C4-2B (cell line): ENCODE results near the gene SARS1.
"Not testable (repeated sequence)": the region's sequence is repeated elsewhere in the genome, so short reads cannot be mapped to it uniquely, and the experiment has no call there.

Experiments
- H3K27ac ChIP-seq: fragments of 450-650 bp; 2 replicates; pipeline ENCODE4 v1.5.1; 2017
- CTCF ChIP-seq: fragments of 450-650 bp; conservative IDR thresholded peaks from 2 replicates; pipeline ENCODE4 v1.5.1; 2017; ENCODE audit warnings: mild to moderate bottlenecking
- ZFX ChIP-seq: fragments of 450-650 bp; IDR thresholded peaks from 2 replicates; pipeline ENCODE4 v1.6.1; 2017

SARS1 gene

GRCh38 chr1:109282497-109282951, 68.8 kb downstream of the SARS1 start:
- H3K27ac ChIP-seq, result peak overlapping the region; percentile 88
- TF ChIP-seq ZFX, result no peak
- no peak for TF ChIP-seq CTCF

GRCh38 chr1:109282952-109283747, 69.4 kb downstream of the SARS1 start, which contains the start of gene PSRC1:
TSS of gene PSRC1 (minus strand) at chr1:109283145.
- peak within 1 kb of the TSS; percentile 88 for H3K27ac ChIP-seq
- TF ChIP-seq CTCF (peak; percentile 57), ZFX (no peak)

GRCh38 chr1:109283748-109284600, 70.3 kb downstream of the SARS1 start:
- peak overlapping the region; percentile 88 for H3K27ac ChIP-seq
- TF ChIP-seq ZFX (no peak), CTCF (no peak)

- not testable (repeated sequence) for H3K27ac ChIP-seq
These were observed 73.0 kb downstream of the SARS1 start for GRCh38 chr1:109286762-109287161.
